ENCODE data around the gene ST3GAL5. TPM values are rescaled to one million over a fixed set of nuclear protein-coding genes. Genes with fewer than 3 reads are reported as not detected.

The ST3GAL5 gene
- total and polyA plus RNA-seq, 8 donors: 4.1 to 84.2 (median 11.8) TPM

DNA sequence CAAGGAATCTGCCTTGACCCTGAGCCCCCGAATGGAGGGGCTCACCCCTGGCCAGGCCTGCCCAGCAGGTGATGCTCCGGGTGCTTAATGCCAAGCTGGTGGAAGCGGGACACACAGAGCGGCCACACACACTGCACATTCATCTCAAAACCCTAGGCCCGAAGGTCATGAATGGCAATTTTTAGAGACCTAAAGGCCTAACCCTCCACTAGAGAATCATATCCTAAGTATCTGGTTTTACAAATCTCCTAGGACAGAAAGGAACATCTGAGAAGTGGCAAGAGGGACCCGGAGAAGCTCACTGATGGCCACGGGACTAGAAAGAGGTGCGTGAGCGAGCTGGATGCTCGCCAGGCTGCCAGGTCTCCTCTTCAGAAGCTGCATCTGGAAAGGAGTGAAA, 38.3 kb downstream of the ST3GAL5 start:
- intact Hi-C loops (cut with DNase I; ENCODE audit: low total_unique reads): no loop called here
- no peaks in the 10 kb centered on the region for H3K9me3 ChIP-seq
- no peak for DNase-seq
- peaks cover 0 to 46% (median 39%) of the 10 kb centered on the region in 4 donors for H3K36me3 ChIP-seq
- TF ChIP-seq POLR2AphosphoS5 (IDR thresholded peaks at IDR 0.05): no peak
- no peaks in the 10 kb centered on the region for H3K27me3 ChIP-seq
- peaks cover 3 to 18% (median 11%) of the 10 kb centered on the region in 4 donors for H3K4me1 ChIP-seq
- H3K27ac ChIP-seq: peak overlapping the region in 1 of 5 donors; percentile 75
- 87 to 97% (median 89%) methylated on average over 10 of the region's 10 CpGs for WGBS, 5 donors
- no peak overlapping the region for H3K4me3 ChIP-seq

DNA sequence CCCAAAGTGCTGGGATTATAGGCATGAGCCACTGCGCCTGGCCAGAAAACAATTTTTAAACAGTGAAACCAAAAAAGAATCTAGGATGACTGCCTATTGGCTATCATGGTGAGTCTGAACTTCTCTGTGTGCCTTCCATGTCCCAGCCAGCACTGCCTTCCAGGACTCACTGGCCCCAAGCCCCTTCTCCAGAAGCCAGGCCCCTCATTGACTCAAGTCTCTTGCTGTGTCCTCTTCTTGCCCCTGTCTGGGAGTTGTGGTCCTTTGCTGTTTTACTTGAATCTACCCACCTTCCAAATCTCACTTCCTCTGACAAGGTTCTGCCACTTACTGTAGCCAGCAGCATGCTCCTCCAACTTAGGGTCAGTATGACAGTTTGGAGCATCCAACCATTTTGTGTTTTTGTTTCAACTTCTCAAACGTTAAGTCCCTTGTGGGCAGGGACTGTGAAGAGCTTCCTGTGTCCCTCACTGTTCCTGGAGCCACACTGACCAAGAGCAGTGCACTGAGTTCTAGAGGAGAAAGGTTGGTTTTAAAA, 41.7 kb downstream of the ST3GAL5 start:
- peaks cover 0 to 12% (median 2%) of the 10 kb centered on the region in 4 donors for H3K4me1 ChIP-seq
- no peak overlapping the region for H3K27ac ChIP-seq
- TF ChIP-seq POLR2AphosphoS5 (IDR thresholded peaks at IDR 0.05): no peak
- TF ChIP-seq POLR2A (IDR thresholded peaks at IDR 0.05): no peak
- TF ChIP-seq EP300 (IDR thresholded peaks at IDR 0.05): no peak
- TF ChIP-seq, protein P1, sequence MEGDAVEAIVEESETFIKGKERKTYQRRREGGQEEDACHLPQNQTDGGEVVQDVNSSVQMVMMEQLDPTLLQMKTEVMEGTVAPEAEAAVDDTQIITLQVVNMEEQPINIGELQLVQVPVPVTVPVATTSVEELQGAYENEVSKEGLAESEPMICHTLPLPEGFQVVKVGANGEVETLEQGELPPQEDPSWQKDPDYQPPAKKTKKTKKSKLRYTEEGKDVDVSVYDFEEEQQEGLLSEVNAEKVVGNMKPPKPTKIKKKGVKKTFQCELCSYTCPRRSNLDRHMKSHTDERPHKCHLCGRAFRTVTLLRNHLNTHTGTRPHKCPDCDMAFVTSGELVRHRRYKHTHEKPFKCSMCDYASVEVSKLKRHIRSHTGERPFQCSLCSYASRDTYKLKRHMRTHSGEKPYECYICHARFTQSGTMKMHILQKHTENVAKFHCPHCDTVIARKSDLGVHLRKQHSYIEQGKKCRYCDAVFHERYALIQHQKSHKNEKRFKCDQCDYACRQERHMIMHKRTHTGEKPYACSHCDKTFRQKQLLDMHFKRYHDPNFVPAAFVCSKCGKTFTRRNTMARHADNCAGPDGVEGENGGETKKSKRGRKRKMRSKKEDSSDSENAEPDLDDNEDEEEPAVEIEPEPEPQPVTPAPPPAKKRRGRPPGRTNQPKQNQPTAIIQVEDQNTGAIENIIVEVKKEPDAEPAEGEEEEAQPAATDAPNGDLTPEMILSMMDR (IDR thresholded peaks at IDR 0.05): no peak
- no peak for DNase-seq
- WGBS, 5 donors: 63 to 76% (median 68%) methylated on average over 2 of the region's 2 CpGs
- no peak overlapping the region for H3K4me3 ChIP-seq
- H3K9me3 ChIP-seq: no peaks in the 10 kb centered on the region
- H3K36me3 ChIP-seq: peaks cover 3 to 68% (median 58%) of the 10 kb centered on the region in 4 donors
- intact Hi-C loops (cut with DNase I; ENCODE audit: low total_unique reads): no loop called here
- no peaks in the 10 kb centered on the region for H3K27me3 ChIP-seq

DNA sequence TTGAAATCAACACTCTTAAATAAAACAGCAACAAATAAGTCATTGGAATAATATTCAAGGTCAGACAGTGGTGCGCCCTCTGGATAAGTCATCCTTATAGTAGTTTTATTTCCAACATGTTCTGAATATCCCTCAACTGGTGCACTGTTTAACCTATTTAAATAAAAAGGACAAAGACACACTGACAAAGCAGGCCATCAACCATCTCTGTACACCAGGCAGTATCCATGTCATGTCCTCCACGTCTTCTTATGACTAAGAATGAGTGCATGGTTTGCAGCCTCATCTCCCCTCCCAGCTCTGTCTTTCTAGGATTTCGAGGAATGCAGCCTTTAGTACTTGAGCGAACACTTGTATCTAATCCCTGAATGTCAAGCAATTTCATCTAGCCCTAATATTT, 42.4 kb downstream of the ST3GAL5 start:
- WGBS, 5 donors: 83 to 93% (median 90%) methylated on average over 4 of the region's 4 CpGs
- intact Hi-C loops (cut with DNase I; ENCODE audit: low total_unique reads): no loop called here
- peaks cover 0 to 5% (median 0%) of the 10 kb centered on the region in 4 donors for H3K4me1 ChIP-seq
- H3K27ac ChIP-seq: no peak overlapping the region
- H3K27me3 ChIP-seq: no peaks in the 10 kb centered on the region
- no peak for DNase-seq
- no peak for TF ChIP-seq POLR2A (IDR thresholded peaks at IDR 0.05)
- no peak for TF ChIP-seq POLR2AphosphoS5 (IDR thresholded peaks at IDR 0.05)
- TF ChIP-seq, protein P1 (IDR thresholded peaks at IDR 0.05): no peak
- TF ChIP-seq EP300 (IDR thresholded peaks at IDR 0.05): no peak
- no peak overlapping the region for H3K4me3 ChIP-seq
- H3K9me3 ChIP-seq: no peaks in the 10 kb centered on the region
- H3K36me3 ChIP-seq: peaks cover 3 to 73% (median 61%) of the 10 kb centered on the region in 4 donors

DNA sequence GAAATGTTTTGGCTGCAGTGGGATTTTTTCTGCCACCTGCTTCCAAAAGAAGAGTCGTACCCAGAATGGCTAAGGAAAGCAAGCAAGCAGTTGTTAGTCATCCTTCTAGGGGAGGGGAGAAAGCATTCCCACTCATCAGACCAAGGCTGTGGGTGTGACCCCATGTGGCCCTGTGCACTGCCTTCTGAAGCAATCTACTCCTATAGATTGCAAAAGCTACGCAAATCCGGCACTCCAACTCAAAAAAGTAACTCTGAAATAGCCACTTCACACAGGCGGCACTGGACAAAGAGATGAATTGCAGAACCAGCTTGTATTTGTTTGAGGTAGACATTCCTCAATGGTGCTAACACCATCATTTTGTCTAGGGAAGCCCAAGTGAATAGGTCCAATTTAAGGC, 44.3 kb downstream of the ST3GAL5 start:
- Histone ChIP-seq H3K36me3 (peaks cover 3 to 76% (median 63%) of the 10 kb centered on the region in 4 donors), H3K27ac (no peak overlapping the region), H3K4me1 (no peaks in the 10 kb centered on the region), H3K4me3 (no peak overlapping the region), H3K27me3 (no peaks in the 10 kb centered on the region), H3K9me3 (no peaks in the 10 kb centered on the region)
- intact Hi-C loops (cut with DNase I; ENCODE audit: low total_unique reads): no loop called here
- WGBS, 5 donors: 84 to 95% (median 93%) methylated on average over 4 of the region's 4 CpGs
- DNase-seq: no peak
- no peak for TF ChIP-seq POLR2AphosphoS5 (IDR thresholded peaks at IDR 0.05)
- TF ChIP-seq EP300 (IDR thresholded peaks at IDR 0.05): no peak
- no peak for TF ChIP-seq POLR2A (IDR thresholded peaks at IDR 0.05)
- TF ChIP-seq, protein P1 (IDR thresholded peaks at IDR 0.05): no peak

DNA sequence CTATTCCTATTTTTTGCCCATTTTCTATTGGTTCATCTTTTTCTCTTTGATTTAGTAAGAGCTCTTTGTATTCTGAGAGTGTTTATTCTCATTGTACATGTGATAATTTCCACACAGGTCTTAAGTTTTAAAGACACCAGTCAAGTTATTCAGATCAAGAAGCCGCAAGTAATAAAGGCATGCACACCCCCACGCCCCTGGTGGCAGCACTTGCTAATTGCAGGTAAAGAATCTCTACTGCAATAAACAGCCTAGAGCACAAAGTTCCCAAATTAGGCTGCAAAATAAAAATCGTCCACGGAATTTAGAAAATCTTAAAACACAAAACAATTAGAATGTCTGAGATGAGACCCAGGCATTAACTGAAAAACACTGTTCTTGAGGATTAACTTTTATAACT, 45.2 kb downstream of the ST3GAL5 start:
- H3K27me3 ChIP-seq: no peaks in the 10 kb centered on the region
- DNase-seq: no peak
- H3K4me3 ChIP-seq: no peak overlapping the region
- no peak overlapping the region for H3K27ac ChIP-seq
- 44 to 58% (median 49%) methylated on average over 4 of the region's 4 CpGs for WGBS, 5 donors
- no peak for TF ChIP-seq POLR2A (IDR thresholded peaks at IDR 0.05)
- TF ChIP-seq, protein P1 (IDR thresholded peaks at IDR 0.05): peak in 1 of 7 experiments; percentile 31
- H3K4me1 ChIP-seq: no peaks in the 10 kb centered on the region
- intact Hi-C loops (cut with DNase I; ENCODE audit: low total_unique reads): no loop called here
- no peaks in the 10 kb centered on the region for H3K9me3 ChIP-seq
- H3K36me3 ChIP-seq: peaks cover 3 to 85% (median 68%) of the 10 kb centered on the region in 4 donors
